ENCODE results near the gene COPS7A. TPM values are rescaled to one million over a fixed set of nuclear protein-coding genes. Genes with fewer than 3 reads are reported as not detected.

The COPS7A gene
- total and polyA plus RNA-seq, 7 donors, result 48.6 to 69.3 (median 52.5) TPM

GRCh38 chr12:6772726-6773589 is 49.1 kb downstream of the COPS7A start:
- Histone ChIP-seq H3K36me3 (peaks cover 0 to 23% (median 6%) of the 10 kb centered on the region in 4 donors), H3K27me3 (no peaks in the 10 kb centered on the region), H3K9me3 (no peaks in the 10 kb centered on the region), H3K4me1 (peaks cover 0 to 73% (median 69%) of the 10 kb centered on the region in 4 donors), H3K4me3 (peak overlapping the region in 3 of 4 donors; percentile 36 to 45 (median 39)), H3K27ac (peak overlapping the region; percentile 93 to 99 (median 96))
- 75 to 76% methylated on average over 21 of the region's 21 CpGs for WGBS, 2 donors
- DNase-seq, result no peak
- intact Hi-C loops (cut with DNase I), result no loop called here
- TF ChIP-seq CTCF (IDR thresholded peaks at IDR 0.05), result no peak
- no peak for TF ChIP-seq POLR2AphosphoS5 (IDR thresholded peaks at IDR 0.05)
- TF ChIP-seq EP300 (IDR thresholded peaks at IDR 0.05), result no peak
- no peak for TF ChIP-seq POLR2A (IDR thresholded peaks at IDR 0.05)

- H3K27me3 ChIP-seq, result no peaks in the 10 kb centered on the region
- peak overlapping the region; percentile 5 to 45 (median 38) for H3K4me3 ChIP-seq
- no peak for DNase-seq
- H3K9me3 ChIP-seq, result no peaks in the 10 kb centered on the region
- intact Hi-C loops (cut with DNase I), result no loop called here
- no peak for TF ChIP-seq POLR2AphosphoS5 (IDR thresholded peaks at IDR 0.05)
- TF ChIP-seq POLR2A (IDR thresholded peaks at IDR 0.05), result no peak
- TF ChIP-seq EP300 (IDR thresholded peaks at IDR 0.05), result no peak
- peaks cover 0 to 72% (median 68%) of the 10 kb centered on the region in 4 donors for H3K4me1 ChIP-seq
- H3K27ac ChIP-seq, result peak overlapping the region in 3 of 4 donors; percentile 7 to 99 (median 93)
- WGBS, 2 donors, result 14 to 18% methylated on average over 60 of the region's 60 CpGs
- peaks cover 0 to 23% (median 6%) of the 10 kb centered on the region in 4 donors for H3K36me3 ChIP-seq
These were observed 49.9 kb downstream of the COPS7A start for GRCh38 chr12:6773590-6774351.

GRCh38 chr12:6774499-6775062 is 50.7 kb downstream of the COPS7A start:
- Histone ChIP-seq H3K4me1 (peaks cover 0 to 70% (median 65%) of the 10 kb centered on the region in 4 donors), H3K27ac (no peak overlapping the region), H3K9me3 (no peaks in the 10 kb centered on the region), H3K27me3 (no peaks in the 10 kb centered on the region), H3K36me3 (peaks cover 0 to 20% (median 6%) of the 10 kb centered on the region in 4 donors), H3K4me3 (no peak overlapping the region)
- TF ChIP-seq POLR2AphosphoS5 (IDR thresholded peaks at IDR 0.05), result no peak
- TF ChIP-seq CTCF (IDR thresholded peaks at IDR 0.05), result no peak
- TF ChIP-seq EP300 (IDR thresholded peaks at IDR 0.05), result no peak
- no peak for TF ChIP-seq POLR2A (IDR thresholded peaks at IDR 0.05)
- 75 to 88% methylated on average over 15 of the region's 15 CpGs for WGBS, 2 donors
- no peak for DNase-seq
- intact Hi-C loops (cut with DNase I), result loop anchor here (5.0 kb wide), 1 partner anchor 87 kb away; the partner anchor contains the start of gene ZNF384

DNA sequence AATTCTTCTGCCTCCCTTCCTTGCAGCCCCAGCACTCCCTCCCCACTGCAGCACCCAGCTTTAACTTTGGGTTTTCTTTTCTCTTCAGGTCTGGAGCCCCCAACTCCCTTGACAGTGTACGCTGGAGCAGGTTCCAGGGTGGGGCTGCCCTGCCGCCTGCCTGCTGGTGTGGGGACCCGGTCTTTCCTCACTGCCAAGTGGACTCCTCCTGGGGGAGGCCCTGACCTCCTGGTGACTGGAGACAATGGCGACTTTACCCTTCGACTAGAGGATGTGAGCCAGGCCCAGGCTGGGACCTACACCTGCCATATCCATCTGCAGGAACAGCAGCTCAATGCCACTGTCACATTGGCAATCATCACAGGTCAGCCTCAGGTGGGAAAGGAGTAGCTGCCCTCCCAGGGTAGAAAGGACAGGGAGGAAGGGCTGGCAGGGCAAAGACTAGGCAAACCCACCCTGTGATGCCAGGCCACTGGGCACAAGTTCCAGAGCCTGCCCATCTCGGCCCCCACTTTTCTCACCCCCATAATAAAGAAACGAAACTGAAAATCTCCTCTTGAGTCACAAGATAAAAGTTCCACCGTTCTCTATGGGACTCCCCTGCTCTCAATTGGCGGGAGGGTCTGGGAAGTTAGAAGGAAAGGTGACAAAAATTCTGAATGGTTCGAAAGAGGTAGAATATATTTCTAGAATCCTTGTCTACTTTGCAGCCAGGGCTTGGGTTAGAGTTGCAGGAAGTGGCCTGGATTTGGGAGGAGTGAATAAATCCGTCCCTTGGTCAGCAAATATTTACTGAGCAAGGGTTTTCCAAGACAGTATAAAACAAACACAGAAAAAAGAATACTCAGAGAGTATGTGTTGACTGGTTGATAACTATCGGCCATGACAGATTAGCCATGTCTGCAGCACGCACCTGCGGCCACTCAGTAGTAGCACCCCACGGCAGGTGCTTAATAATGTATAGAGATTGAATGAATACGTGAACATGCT is 51.6 kb downstream of the COPS7A start:
- H3K27me3 ChIP-seq, result no peaks in the 10 kb centered on the region
- no peak overlapping the region for H3K4me3 ChIP-seq
- no peaks in the 10 kb centered on the region for H3K9me3 ChIP-seq
- peaks cover 0 to 11% (median under 1%) of the 10 kb centered on the region in 4 donors for H3K36me3 ChIP-seq
- peaks cover 0 to 61% (median 56%) of the 10 kb centered on the region in 4 donors for H3K4me1 ChIP-seq
- intact Hi-C loops (cut with DNase I), result loop anchor here (5.0 kb wide), 1 partner anchor 88 kb away; the partner anchor contains the start of gene ZNF384
- WGBS, 2 donors, result 38 to 69% methylated on average over 16 of the region's 16 CpGs
- no peak for DNase-seq
- H3K27ac ChIP-seq, result no peak overlapping the region
- no peak for TF ChIP-seq POLR2AphosphoS5 (IDR thresholded peaks at IDR 0.05)
- no peak for TF ChIP-seq CTCF (IDR thresholded peaks at IDR 0.05)

Measured in sigmoid colon (tissue), 7 donors.